ENCODE data around the gene ANAPC5. TPM values are rescaled to one million over a fixed set of nuclear protein-coding genes. Genes with fewer than 3 reads are reported as not detected.
"Not testable (repeated sequence)": the region's sequence is repeated elsewhere in the genome, so short reads cannot be mapped to it uniquely, and the experiment has no call there.

Gene ANAPC5
- total RNA-seq, 1 donor from 2014 or later = 59.2 TPM

DNA sequence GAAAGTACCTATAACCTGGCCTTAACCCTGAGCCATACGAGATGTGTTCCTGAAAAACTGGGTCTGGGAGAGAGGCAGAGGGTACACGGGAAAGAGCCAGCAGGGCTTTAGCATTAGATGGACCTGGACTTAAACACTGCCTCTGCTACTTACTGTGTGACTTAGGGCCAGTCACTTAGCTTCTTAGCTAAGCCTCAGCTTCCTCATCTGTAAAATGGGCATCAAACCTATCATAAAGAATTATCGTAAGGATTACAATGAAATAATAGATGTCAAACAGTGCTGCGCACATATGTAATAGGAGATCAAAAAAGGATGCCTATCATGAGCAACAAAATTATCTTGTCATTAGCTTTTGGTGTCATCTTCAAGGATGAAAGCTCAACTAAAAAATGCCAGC lies 23.6 kb downstream of the ANAPC5 start:
- ATAC-seq = no peak
- DNase-seq = no peak
- intact Hi-C loops (cut with micrococcal nuclease) = no loop called here

- ATAC-seq (no peak), DNase-seq (no peak)
- intact Hi-C loops (cut with micrococcal nuclease) = no loop called here
Measured at GRCh38 chr12:121326996-121327674, 25.1 kb downstream of the ANAPC5 start.

DNA sequence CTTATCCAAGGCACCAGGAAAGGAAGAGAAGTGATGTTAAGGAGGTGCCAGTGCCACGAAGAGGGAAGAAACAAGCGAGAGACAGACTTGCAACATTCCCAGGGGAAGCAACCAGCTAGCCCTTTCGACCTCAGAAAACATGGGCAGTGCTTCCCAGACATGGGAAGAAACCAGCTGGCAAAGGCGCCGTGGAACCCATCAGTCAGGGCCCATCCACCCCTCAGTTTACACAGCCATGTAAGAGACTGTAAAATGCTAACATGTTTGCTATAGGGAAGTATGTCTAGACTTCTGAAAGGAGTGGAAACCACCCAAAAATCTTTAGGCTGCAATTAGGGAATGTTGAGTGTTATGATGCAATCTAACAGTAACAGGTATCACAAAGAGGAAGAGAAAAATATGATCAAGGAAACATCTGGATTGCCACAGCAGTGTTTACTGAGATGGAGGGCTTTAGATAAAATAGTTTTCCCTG lies 26.3 kb downstream of the ANAPC5 start:
- intact Hi-C loops (cut with micrococcal nuclease) = no loop called here
- no peak for ATAC-seq

DNA sequence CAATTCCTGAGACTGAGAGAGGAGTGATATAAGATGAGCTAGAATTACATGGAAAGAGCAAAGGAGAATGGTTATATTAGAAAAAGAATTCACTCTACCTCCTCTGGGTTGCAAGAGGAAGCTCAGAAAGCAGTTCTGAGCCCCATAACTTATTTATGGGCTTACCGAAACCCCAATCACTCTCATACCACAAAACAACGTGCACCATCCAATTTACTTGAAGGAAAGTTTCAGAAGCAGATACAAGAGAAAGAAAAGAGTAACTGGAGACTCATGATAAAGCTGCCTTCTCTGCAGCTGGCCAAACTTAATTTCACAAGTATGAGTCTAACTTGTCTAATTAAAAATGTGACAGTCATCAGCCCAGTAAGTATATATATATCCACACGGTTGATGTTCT lies 28.3 kb downstream of the ANAPC5 start:
- ATAC-seq (no peak), DNase-seq (no peak)
- intact Hi-C loops (cut with micrococcal nuclease) = no loop called here

More for the DNA sequence above, 26.3 kb downstream of the ANAPC5 start:
- no peak for DNase-seq

DNA sequence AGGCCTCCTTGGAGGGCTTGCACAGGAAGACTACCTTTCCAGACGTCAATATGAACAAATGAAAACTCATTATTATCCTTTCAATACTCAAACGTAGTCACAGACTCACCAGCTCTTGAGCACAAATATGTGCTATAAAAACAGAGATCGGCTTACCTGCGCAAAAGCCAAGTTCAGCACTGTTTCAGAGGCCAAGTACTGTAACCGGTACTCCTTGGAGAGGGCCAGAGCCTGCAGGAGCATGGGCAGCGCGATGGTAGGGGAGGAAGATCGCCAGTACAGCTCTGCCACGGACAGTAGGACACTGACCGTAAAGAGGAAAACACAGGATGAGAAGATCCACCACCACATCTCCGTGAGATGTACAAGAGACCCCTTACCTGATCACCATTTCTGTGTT lies 34.1 kb downstream of the ANAPC5 start:
- no peak for DNase-seq
- no peak for ATAC-seq
- intact Hi-C loops (cut with micrococcal nuclease) = no loop called here

GRCh38 chr12:121314431-121314830 lies 37.8 kb downstream of the ANAPC5 start:
- intact Hi-C loops (cut with micrococcal nuclease) = no loop called here
- ATAC-seq = no peak

DNA sequence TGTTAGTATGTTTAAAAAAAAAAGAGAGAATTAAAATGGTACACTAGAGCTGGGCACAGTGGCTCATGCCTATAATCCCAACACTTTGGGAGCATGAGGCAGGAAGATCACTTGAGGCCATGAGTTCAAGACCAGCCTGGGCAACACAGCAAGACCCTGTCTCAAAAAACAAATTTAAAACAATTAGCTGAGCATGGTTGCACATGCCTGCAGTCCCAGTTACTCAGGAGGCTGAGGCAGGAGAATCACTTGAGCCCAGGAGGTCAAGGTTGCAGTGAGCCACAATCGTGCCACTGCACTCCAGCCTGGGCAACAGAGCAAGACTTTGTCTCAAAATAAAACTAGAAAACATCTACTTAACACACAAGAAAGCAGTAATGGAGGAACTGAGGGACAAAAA lies 42.0 kb downstream of the ANAPC5 start:
- intact Hi-C loops (cut with micrococcal nuclease); ATAC-seq; DNase-seq: not testable (repeated sequence)

More at GRCh38 chr12:121314431-121314830, 37.8 kb downstream of the ANAPC5 start:
- no peak for DNase-seq

DNA sequence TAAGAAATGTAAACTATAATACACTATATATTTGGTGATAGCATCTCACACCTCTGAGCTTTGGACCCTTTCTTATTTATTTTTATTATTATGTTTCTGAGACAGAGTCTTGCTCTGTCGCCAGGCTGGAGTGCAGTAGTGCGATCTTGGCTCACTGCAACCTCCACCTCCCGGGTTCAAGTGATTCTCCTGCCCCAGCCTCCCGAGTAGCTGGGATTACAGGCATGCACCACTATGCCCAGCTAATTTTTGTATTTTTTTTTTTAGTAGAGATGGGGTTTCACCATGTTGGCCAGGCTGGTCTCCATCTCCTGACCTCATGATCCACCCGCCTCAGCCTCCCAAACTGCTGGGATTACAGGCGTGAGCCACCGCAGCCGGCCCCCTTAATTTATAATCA lies 44.8 kb downstream of the ANAPC5 start:
- intact Hi-C loops (cut with micrococcal nuclease); ATAC-seq; DNase-seq: not testable (repeated sequence)

DNA sequence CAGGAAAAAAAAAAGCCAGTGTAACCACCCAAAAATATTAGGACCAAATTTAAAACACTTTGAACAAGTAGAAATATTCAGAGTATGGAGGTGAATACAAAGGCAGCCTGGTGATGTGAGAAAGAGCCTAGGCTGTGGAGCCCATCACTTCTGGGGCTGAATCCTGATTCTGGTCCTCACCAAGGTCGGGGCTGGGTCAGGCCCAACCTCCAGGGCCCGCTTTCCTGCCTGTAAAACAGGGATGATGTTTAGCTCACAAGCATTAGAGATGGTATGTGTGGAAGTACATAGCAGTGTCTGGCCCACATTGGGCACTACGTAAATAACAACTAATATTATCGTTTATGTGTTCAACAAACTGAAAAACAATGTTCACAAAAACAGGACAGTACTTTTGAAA lies 47.9 kb downstream of the ANAPC5 start:
- no peak for DNase-seq
- no peak for ATAC-seq
- intact Hi-C loops (cut with micrococcal nuclease) = no loop called here

DNA sequence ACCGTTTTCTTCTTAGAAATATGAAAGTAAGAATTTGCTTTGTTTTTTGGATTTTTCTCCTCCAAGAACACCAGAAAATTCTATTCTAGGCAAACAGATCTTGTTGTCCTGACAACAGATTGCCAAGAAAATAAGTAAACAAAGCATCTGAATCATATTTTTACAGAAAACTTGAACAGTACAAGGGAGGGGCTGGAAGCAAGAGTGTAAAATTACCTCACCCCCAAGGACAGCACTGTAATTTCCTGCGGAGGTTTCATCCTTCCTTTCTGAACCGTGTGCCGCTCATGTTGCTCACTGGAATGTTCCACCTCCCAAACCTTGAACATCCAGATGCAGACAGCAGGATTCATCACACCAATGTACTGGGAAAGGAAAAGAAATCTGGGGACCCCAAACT lies 50.3 kb downstream of the ANAPC5 start:
- DNase-seq (no peak), ATAC-seq (no peak)
- intact Hi-C loops (cut with micrococcal nuclease) = no loop called here

DNA sequence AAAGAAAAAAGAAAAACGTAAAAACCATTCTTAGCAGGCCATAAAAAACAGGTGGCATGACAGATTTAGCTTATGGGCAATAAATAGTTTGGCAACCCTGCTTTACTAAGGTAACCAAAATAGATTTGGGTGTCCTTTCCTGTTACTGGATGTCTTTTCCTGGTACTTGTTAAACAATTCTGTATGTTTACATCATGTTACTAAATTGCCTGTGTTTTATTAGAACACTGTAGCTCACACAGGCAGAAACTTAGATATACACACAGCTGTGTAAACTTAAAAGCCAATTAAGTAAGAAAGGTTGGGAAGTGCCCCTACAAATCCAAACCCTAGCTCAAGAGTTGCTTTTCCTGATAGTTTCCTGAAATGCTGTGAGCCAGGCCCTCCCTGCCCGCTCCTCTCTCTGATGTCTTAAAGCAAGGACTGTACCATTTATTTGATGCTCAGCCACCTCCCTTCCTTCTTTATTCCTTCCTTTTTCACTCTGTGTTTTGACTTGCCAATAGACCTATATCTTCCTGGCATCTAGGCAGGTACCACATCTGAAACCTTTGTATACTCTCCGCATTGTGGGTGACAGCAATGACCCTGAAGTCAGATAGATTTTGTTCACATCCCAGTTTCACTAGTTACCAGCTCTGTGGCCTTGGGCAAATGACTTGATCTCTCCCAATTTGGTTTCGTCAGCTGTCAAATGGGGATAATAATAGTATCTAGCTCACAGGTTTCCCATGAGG lies 52.0 kb downstream of the ANAPC5 start:
- DNase-seq = no peak
- no peak for ATAC-seq
- intact Hi-C loops (cut with micrococcal nuclease) = no loop called here

DNA sequence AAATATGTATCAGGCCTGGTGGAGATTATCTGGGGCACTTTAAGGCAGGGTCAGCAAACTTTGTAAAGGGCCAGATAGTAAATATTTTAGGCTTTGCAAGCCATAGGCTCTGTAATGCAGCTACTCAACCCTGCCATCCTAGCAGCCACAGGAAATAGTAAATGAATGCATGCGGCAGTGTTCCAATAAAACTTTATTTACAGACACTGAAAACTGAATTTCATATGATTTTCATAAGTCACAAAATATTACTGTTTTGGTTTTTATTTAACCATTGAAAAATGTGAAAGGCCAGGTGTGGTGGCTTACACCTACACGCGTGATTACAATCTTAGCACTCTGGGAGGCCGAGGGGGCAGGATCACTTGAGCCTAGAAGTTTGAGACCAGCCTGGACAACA lies 52.5 kb downstream of the ANAPC5 start:
- no peak for DNase-seq
- intact Hi-C loops (cut with micrococcal nuclease) = no loop called here
- no peak for ATAC-seq

GRCh38 chr12:121298411-121298810 lies 53.8 kb downstream of the ANAPC5 start:
- intact Hi-C loops (cut with micrococcal nuclease); ATAC-seq; DNase-seq: not testable (repeated sequence)

DNA sequence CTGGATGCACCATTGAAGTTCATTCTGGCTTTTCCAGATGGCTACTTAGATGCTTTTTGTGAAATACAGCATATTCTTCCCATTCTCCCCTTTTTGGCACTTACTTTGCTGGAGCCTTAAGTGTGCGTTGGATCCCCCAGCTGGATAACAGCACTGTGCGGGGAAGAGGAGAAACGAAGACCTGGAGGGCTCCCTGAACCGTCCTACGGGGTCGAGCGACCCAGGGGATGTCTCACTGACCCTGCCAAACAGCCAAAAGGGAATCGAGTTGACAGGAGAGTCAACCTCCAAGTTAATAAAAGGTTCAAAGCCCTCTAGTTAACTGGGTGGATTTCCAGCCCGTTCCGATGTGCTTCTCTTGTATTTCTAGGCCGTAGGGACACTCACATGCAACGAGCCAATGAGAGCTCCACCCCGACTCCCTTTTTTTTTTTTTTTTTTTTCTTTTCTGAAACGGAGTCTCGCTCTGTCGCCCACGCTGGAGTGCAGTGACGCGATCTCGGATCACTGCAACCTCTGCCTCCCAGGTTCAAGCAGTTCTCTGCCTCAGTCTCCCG lies 54.7 kb downstream of the ANAPC5 start:
- DNase-seq (peak; percentile 47), ATAC-seq (peak; percentile 10)
- intact Hi-C loops (cut with micrococcal nuclease) = no loop called here

DNA sequence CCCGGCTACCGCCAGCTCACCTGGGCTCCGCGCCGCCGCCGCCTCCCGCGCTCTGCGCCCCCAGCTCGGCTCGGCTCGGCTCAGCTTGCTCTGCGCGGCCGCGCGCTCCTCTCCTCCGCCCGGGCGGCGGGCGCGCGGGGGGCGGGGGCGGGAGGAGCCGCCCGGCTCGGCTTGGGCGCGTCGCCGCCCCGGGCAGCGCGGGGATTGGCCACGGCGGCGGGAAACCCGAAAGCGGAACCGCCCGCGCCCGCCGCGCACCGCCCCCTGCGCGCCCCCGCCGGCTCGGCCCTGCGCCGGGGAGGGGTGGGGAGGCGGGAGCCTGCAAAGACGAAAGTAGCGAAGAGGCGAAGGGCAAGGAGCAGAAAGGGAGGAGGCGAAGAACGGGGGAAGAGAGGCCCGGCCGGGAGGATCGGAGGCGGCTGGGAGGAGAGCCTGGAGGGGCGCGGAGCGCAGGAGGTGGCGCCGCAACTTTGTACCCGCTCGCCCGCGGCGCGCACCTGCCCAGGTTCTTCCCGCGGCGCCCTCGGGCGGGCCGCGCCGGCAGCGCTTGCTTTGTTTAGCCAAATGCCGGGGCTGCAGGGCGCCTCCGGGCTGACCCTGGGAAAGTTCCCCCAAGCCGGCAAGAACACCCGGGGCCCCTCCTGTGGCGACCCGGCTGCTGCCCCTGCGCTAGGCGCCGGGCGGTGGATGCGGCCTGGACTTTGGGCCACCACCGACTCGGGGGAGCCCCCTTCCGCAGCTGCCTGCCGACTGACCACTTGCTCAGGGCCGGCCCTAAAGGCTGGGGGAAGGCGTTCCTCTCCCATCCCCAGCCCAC lies 55.4 kb downstream of the ANAPC5 start, which contains the start of gene CAMKK2:
Gene CAMKK2 (minus strand): TSS at position 92 of the 817 bp plus-strand sequence. CDS start 22,183 bp downstream, outside the sequence.
- peak; percentile 92 for DNase-seq
- peak; percentile 97 for ATAC-seq
- intact Hi-C loops (cut with micrococcal nuclease) = no loop called here

- intact Hi-C loops (cut with micrococcal nuclease) = no loop called here
- DNase-seq (peak; percentile 52), ATAC-seq (peak; percentile 28)
Measured at GRCh38 chr12:121295746-121296617, 56.2 kb downstream of the ANAPC5 start.

DNA sequence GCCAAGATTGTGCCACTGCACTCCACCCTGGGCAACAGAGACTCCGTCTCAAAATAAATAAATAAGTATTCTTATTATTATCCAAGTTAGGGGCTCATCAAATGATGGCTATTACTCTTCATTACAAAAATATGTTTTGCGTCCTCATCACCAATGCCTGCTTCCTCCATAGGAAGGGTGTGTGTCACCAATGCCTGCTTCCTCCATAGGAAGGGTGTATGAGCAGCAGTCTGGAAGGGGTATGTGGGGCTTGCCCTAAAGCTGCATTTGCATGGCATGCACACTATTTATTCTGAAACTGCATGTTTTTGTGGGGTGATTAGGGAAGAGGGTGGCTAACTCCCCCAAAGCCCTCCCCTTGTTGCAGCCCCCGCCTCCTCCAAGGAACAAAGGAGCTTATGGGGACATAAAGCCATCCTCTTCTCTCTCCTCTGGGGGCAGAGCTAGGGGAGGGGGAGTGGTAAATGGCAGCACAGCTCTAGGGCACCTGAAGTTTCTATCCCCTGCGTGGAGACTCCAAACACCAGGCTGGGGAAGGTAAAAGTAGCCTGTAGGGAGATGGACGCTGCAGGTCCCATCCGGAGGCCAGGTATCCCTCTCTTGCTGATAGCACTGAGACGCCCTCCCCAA lies 57.0 kb downstream of the ANAPC5 start:
- intact Hi-C loops (cut with micrococcal nuclease) = no loop called here
- ATAC-seq = no peak
- no peak for DNase-seq
